Activated CD8-positive, alpha-beta memory T cell treated with anti-CD3 and anti-CD28 coated beads, Interleukin-2, amount 50 U/mL, for 1 hour (primary cell): ENCODE results near the gene IQGAP3.
"Not testable (repeated sequence)": the region's sequence is repeated elsewhere in the genome, so short reads cannot be mapped to it uniquely, and the experiment has no call there.

ENCODE experiments used
- DNase-seq: peaks from one replicate; pipeline ENCODE4 v3.0.0-alpha.2; 2020; ENCODE audit errors: extremely low read depth

IQGAP3 gene

GRCh38 chr1:156574039-156574633 is 1.8 kb upstream of the IQGAP3 start:
- no peak for DNase-seq

- DNase-seq: no peak
Measured at GRCh38 chr1:156572663-156573018, 276 bp upstream of the IQGAP3 start.

DNA sequence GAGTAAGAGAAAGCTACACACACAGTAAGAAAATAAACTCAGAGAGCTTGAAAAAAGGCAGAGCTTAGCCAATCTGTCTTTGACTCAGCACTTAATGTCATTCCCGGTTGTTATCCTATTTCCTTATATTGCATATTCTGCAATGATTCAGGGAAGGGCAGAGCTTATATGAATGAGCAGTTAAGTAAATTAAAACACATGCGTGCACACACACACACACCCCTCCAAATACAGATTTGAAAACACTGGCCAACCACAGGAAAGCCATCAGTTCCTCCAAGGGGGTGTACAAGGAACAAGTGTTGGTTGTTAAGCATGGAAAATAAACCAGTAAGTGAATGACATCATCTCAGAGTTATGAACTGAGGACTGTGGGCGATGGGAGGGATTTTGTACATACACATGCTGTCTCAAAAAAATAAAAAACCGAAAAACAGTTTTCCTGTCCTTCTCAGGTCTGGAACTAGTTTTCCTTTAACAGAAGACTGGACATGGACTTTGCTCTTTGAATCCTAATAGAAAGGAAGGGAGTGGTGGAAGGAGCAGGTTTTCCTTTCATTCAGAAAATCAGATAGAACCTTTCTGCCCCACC is 1.0 kb downstream of the IQGAP3 start:
- DNase-seq: no peak

DNA sequence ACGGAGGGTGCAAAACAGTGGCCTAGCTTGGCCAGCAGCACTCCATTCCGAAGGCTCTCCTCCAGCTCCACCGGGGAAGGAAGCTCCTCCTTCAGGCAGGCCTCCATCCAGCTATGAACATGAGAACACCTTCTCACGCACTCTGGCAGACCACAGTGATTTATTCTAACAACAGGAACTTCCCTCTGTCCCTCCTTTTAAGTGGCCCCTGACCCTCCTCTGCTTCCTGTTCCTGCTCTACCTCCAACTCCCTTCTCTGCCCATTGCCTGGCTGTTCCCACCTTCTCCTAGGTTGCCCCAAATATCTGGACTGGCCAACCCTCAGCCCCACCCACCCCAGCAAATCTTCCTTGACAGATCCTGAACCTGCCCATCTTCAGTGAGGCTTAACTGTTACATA is 5.9 kb downstream of the IQGAP3 start:
- no peak for DNase-seq

- DNase-seq: no peak
Measured at GRCh38 chr1:156565519-156565918, 6.8 kb downstream of the IQGAP3 start.

GRCh38 chr1:156560585-156561163 is 11.7 kb downstream of the IQGAP3 start:
- no peak for DNase-seq

DNA sequence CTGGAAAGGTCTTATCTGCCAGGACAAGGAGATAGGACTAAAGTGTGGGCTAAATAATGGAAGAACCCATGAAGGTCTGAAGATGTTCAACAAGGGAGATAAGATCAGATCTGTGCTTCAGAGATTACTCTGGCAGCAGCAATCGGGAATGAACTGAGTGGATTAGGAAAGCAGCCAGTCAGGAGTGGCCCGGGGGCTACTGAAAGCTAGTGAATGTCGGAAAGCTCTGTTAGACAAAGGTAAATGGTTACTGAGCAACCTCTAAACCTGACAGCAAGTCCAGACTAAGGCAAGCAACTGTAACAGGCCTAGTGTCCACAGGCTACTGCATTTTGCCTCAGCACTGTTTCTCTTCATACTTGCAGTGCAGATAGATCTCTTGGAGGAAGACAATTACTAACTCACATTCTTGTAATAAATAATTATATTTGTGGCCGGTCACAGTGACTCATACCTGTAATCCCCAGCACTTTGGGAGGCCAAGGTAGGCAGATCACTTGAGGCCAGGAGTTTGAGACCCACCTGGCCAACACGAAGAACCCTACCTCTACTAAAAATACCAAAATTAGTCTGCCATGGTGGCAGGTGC is 12.5 kb downstream of the IQGAP3 start:
- no peak for DNase-seq

DNA sequence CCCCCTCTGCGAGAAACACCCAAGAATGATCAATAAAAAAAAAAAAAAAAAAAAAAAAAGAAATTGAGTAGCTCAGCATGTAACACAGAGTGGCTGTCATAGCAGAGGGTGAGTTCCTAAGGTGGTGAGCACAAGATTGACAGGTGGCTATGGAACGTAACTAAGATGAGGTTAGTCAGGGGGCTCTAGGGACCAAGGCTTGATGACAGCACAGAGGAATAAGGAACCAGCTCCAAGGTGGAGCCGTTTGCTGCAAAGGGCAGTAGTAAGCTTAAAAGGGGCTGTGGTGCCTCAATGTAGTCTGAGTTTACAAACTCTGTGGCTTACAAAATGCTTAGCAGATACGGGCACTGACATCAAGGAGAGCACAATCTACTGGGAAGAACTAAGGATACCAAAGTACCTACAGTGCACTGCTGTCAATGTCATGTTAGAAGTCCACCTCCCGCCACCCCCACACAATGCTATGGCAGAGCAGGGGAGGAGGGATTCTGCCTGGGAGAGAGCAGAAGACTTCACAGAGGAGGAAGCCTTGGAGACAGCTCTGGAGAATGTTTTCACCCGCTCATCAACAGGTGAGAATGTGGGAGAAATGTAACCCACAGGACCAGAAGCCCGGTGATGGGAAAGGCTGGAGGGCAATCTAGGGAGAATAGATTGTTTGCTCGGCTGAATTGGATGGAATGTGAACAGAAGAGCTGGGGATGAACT is 13.1 kb downstream of the IQGAP3 start:
- DNase-seq: no peak

DNA sequence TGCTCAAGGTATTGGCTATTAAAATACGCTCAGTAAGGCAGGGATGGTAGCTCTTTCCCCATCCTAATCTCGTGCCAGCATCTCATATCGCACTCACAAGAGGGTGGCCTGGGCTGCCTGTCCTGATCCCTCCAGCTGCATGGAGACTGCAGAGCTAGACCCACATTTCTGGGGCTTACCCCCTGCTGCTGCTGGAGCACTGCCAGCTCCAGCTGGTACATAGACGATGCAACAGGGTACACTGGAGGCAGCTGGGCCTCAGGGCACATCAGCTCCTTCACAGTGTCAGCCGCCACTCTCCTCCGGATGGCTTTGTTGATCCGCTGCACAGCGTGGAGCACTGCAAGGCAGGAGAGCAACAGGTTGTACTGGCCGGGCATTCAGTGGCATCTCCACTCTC is 16.0 kb downstream of the IQGAP3 start:
- DNase-seq: no peak

GRCh38 chr1:156555715-156556114 is 16.6 kb downstream of the IQGAP3 start:
- DNase-seq: no peak

DNA sequence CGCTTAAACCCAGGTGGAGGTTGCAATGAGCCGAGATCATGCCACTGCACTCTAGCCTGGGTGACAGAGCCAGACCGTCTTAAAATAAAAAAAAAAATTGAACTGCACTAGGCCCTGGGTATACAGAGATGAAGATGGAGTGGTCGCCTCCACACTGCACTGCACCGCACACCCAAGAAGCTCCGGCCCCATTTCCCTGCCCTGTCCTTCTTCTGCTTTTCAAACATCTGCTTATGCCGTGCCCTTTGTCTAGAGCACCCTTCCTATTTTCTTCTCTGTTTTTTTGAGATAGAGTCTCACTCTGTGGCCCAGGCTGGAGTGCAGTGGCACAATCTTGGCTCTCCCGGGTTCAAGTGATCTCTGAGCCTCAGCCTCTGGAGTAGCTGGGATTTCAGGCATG is 17.4 kb downstream of the IQGAP3 start:
- DNase-seq: no peak

GRCh38 chr1:156553860-156554485 is 18.4 kb downstream of the IQGAP3 start:
- no peak for DNase-seq

DNA sequence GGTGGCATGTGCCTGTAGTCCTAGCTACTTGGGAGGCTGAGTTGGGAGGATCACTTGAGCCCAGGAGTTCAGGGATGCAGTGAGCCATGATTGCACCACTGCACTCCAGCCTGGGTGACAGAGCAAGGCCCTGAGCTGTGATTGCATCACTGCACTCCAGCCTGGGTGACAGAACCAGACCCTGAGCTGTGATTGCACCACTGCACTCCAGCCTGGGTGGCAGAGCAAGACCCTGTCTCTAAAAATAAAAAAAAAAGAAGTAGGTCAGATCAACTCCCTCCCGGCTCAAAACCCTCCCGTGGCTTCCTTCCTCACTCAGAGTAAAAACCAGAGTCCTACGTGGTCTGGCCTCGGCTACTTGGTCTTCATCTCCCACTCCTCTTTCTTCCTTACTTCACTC is 19.4 kb downstream of the IQGAP3 start:
- DNase-seq: not testable (repeated sequence)

GRCh38 chr1:156552518-156552917 is 19.8 kb downstream of the IQGAP3 start:
- no peak for DNase-seq

DNA sequence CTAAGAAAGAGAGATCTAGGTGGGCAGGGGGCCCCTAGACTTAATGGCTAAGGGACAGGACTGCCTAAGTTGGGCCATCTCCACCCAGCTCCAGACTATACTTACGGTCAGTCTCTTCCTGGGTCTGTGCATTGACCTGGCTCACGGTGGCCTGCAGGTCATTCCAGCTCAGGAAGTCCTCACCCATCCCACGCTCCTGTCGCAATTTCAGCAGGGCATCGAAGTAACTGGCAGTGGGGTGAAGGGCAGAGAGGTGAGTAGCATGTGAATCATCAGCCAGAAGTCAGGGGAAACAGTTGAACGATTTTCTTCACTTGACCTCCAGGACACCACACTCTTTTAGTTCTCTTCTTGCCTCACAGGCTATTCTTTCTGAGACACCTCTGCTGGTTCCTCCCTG is 20.5 kb downstream of the IQGAP3 start:
- DNase-seq: no peak

- DNase-seq: no peak
Measured at GRCh38 chr1:156551066-156551643, 21.2 kb downstream of the IQGAP3 start.

DNA sequence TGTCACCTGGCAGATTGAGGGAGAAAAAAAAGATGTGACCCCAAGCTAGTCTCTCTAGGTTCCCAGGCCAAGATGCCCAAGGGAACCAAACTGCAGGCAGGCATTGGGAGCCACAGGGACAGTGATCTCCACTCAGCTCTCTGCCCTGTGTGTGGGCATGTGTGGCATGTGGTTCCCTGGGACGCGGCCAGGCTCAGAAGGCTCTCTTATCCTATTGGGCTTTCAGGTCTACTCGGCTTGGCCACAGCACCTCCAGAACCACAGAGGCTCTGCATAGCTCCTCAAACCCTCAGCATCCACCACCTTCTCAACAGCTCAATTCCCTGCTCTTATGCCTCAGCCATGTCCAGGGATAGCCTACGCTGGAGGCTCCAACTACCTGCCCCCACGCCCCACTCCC is 22.0 kb downstream of the IQGAP3 start:
- DNase-seq: no peak

DNA sequence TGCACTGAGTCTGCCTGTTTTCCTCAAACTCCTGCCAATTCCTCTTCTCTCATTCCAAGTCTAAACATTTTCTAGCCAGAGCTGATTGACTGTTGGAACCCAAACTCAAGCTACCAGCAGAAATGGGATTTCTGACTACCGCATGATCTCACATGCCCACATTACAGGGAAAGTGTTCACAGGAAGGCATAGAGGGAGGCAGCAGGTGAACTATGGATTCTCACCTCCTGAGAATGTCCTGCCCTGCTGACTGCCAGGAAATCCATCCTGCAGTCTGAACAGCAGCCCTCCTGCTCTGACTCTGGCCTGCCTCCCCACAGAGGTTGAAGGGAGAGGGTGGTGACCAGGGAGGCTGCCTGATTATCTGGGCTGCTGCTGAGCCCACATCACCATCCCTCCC is 22.5 kb downstream of the IQGAP3 start:
- DNase-seq: no peak

DNA sequence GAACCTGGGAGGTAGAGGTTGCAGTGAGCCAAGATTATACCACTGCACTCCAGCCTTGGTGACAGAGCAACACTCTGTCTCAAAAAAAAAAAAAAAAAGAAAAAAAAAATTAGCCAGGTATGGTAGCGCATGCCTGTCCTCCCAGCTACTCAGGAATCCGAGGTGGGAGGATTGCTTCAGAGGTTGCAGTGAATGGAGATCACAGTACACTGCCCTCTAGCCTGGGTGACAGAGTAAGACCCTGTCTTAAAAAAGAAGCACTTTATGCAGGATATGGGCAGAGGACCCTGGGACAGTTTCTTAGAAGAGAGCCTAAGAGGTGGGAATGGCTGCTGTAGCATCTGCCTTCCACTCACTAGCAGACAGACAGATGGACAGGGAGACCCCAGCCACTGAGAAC is 23.0 kb downstream of the IQGAP3 start:
- no peak for DNase-seq

DNA sequence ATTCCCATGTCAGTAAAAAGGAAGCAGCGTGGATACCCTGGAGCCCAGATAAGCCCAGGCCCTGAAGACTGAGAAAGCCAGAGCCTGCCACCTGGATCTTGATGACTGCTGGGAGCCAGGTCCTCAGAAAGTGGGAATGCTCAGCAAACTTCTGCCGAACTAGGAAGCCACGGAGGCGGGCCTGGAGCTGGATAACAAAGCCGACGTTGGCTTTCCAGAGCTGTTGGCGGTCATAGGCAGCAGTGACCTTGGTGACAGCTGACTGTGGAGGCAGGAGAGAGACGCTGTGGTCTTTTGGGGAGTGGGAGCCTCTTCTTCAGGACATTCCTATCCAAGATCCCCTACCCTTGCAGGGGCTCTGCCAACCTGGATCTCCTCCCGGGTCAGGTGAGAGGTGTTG is 24.4 kb downstream of the IQGAP3 start:
- DNase-seq: no peak

DNA sequence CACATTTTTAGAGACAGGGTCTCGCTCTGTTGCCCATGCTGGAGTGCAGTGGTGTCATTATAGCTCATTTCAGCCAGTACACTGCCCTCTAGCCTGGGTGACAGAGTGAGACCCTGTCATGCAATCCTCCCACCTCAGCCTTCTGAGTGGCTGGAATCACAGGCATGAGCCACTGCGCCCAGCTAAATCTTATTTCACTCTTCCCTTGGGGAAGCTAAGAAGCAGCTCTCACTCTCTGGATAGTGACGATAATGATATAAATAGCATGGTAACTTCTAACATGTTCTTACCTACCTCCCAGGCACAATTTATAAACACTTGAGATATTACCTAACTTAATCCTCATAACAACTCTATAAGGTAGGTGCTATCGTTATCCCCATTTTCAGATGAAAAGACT is 24.9 kb downstream of the IQGAP3 start:
- DNase-seq: no peak

GRCh38 chr1:156546267-156546666 is 26.1 kb downstream of the IQGAP3 start:
- no peak for DNase-seq
